Activated CD8-positive, alpha-beta memory T cell treated with anti-CD3 and anti-CD28 coated beads for 24 hours (primary cell): ENCODE results near the gene CLEC16A.

Experiments used
- DNase-seq: peaks from one replicate; pipeline ENCODE4 v3.0.0-alpha.2; 2020

Gene CLEC16A

DNA sequence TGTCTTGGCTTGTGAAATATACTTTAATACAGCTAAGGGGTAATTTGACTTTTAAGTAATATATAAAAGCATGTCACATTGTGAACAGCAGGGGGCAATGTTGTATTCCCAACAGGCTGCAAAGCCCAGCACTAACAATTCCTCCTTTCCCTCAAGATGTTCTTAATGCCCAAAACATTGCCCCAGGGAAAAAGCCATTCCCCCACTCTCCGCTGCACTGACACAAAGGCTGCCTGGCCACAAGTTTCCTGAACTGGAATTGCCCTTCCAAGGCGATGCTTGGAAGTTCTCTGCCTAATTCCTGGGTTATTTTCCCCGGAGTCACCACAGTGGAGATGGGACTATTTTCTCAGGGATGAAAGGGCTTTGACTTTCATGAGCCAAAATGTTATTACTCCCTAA lies 27.2 kb downstream of the CLEC16A start:
- DNase-seq: peak; percentile 68

DNA sequence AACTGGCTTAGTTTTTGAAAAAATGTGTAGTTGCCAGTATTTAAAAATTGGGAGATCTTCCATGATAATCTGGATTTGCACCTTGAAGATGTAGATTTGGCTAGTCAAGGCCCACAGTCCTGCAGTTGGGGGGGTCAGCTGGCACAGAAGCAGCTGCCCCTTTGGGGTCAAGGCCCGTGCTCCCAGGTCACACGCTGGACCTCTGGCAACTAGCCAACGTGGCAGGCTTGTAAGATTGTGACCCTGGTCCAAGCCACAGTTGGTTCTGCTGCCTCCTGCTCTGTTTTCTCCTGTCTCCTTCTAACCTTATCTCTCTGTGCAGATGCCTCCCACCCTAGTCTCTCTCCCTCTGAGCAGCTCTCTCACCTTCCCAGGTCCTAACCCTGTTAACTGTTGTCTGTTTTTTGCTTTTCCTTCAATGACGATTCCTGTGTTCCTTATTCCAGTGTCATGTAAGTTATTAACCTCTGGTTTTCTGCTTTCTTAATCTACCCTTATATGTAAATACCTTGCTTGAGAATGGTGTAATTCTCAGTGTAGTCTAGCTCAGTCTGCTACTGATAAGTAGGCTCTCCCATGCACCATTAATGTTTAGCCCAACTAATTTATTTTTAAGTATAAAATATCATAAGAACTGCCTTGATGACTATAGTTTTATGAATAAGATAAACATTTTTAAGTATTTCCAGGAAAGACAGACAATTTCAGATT lies 27.9 kb downstream of the CLEC16A start:
- no peak for DNase-seq

DNA sequence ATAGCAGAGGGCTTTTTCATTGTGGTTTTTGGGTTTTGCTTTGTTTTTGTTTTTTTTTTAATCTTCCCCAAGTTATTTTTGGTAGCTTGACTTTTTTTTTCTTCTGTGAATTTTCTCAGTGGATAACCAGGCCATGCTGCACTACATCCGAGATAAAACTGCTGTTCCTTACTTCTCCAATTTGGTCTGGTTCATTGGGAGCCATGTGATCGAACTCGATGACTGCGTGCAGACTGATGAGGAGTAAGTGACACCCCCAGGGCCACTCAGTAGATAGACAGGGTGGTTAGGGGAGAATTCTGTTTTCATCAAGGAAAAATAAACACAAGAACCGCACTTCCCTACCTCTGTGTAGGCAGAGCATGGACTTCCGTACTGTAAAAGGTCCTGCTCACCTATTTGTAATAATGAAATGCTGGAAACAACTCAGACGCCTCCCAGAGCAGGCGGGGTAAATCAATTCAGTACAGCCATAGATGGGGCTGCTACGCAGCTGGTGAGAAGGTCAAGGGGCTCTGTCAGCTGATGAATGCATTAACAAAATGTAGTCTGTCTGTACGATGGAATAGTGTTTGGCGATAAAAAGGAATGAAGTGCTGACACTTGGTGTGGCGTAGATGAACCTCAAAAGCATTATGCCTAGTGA lies 28.6 kb downstream of the CLEC16A start:
- no peak for DNase-seq

DNA sequence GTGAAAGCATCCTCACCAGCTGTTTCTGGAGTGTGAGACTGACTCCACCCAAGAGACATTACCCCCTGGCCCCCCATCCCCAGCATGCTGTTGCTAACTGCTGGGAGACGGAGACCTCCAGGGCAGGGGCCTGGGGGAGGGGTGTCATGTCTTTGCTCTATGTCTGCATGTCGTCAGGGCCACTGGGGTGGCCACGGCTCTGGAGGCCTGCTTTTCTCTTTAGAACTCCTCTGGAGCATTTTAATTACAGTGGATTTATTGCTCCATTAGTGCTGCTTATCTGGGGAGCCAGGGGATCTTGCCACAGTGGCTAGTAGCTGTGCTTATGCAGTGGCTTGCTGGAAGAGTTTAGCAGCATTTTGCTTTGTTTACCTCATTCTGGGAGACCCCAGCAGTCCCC lies 32.3 kb downstream of the CLEC16A start:
- no peak for DNase-seq

DNA sequence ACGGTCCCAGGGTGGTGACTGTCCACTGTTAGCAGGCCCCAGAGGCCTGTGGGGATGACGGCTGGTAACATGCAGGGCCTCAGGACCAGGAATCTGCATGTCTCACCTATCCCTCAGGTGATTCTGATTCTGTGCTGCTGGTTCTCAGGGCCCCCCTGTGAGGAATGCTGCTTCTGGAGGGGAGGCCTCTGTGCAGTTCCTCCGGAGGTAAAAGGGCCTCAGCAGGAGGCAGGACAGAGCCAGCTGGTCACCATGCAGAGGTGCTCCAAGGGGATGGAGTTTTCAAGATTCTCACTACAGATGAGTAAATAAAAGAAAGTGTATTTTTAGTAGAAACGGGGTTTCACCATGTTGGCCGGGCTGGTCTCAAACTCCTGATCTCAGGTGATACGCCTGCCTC lies 33.8 kb downstream of the CLEC16A start:
- no peak for DNase-seq

DNA sequence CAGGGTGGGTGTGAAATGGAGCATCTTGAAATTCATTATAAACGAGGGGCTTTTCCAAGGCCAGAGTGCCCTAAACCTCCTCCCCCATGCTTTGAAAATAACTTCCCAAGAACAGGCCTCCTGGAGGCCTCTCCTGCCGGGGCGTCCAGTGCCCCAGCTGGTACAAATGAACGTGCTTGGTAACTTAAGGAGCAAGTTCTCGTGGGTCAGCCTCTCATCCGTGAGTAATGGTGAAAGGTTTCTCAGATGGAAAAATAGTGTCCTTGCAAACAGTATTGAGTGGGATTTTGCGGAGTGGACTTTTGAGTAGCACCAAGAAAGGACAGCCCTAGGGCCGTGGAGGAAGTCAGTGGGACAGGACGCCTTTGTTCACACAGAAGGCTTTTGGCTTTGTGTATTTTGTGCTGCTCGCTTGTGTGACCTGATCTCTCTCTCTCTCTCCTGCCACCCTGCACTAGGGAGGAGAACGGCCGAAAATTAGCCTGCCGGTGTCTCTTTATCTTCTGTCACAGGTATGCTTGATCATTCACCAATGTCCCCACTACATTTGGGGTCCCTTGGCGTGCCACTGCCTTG lies 34.6 kb downstream of the CLEC16A start:
- no peak for DNase-seq

DNA sequence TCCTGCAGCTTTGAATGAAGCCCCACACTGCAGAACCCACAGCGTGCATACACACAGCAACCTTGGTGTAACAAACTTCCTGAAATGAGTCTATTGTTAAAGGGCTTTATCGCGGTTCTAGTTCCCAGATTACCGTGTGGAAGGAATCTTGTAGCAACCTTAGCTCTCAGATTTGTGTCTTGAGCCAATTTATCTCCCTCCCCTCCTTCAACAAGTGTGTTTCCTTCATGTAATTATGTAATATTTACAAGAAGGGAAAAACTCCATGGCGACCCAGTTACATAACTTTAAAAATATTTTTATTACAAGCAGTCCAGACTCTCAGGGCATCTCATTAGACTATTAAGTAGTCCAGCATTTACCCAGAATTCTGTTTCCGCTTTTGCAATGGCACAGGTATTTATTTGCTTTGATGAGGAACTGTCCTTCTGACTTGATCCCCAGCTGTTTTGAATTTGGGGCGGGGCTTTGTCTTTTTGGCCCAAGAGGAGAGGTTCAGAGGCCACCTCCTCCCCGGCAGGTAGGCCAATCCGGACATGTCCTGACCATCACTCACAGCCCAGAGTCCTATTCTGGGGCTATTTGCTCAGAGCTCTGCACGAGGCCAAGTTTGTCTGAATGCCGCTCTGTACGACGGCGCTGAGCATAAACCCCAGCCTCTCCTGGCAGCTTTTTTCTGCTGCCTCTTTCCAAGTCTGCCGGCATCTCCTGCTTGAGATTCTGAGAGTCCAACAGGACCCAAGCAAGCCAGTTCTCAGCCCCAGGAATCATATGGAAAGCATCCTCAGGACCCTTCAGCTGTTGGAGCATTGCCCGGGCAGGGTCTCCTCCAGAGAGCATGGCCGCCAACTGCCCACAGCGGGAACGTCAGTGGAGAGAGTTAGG lies 35.6 kb downstream of the CLEC16A start:
- no peak for DNase-seq

DNA sequence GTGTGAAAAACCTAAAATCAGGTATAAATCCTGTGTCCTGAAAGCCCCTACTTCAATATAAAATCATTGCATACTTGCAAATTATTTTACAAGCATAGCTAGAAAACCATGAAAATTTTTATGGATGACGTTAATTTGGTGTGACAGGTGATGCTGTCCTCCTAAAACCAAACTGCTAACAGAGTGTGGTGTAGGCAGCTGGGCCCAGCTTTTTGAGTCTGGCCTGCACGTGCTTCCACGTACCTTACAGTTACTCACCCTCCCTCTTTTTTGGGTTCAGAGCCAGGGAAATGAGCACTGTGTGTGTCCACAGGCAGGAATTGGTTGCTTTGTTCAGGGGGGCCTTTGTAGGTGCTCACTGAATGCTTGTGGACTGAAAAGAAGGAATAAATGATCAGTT lies 36.4 kb downstream of the CLEC16A start:
- DNase-seq: no peak

DNA sequence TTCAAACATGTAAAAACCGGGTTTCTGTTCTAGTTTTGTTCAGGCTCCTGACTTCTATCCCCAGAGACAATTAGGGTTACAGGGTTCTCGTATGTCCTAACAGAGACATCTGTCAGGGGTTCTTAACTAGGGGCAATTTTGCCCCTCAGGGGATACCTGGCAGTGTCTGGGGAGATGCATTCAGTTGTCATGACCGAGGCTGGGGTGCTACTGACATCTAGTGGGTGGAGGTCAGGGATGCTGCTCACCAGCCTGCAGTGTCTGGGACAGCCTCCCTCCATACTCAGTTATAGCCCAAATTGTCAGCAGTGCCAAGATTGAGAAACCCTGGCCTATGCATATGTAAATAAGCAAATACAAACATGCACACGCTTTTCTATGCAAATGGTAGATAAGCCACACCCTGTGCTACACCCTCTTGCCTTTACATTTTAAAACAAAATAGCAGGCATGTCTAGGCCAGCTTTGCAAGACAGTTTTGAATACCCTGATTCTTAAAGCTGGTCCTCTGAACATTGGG lies 37.4 kb downstream of the CLEC16A start:
- DNase-seq: no peak

DNA sequence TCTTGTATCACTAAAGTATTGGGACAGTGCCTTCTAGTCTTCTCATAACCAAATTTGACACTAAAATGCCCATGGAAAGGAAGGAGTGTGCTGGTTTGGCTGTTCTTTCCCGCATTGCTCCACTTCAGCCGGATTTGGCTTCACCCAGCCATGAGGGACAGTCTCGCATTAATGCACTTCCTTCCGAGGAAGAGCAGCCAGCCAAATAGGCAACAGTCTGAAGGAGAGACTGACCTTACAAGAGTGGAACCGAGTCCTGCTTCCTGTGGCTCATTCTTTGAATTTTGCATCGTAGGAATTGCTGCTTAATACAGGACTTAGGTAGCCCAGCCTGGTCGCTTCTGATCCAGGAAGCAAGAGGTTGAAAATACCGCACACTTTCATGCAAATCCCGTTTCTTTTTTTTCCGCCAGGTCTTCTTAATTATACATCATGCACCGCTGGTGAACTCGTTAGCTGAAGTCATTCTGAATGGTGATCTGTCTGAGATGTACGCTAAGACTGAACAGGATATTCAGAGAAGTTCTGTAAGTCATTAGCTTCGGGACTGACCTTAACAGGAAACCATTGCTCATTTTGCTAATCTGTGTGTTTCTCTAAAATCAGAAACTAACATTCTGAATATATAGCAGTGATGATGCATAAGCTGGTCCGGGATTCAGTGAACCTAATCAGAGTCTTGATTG lies 38.2 kb downstream of the CLEC16A start:
- DNase-seq: no peak

DNA sequence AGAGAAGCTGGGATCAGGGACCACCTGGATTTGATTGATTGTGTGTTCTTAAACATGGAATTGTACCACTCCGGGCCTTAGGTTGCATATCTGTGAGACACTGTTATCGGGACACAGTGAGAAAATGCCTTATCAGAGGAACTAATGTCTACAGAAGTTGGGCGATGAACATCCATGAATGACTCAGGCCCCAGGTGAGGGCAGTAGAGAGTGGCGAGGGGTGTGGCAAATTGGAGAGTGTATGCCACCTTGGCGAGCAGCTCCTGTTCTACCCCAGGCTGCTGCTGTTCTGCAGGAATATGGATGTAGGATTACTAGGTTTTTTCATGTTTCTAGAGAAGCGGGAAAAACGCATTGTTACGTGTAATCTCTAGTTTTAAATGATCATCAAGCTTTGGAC lies 38.8 kb downstream of the CLEC16A start:
- no peak for DNase-seq

DNA sequence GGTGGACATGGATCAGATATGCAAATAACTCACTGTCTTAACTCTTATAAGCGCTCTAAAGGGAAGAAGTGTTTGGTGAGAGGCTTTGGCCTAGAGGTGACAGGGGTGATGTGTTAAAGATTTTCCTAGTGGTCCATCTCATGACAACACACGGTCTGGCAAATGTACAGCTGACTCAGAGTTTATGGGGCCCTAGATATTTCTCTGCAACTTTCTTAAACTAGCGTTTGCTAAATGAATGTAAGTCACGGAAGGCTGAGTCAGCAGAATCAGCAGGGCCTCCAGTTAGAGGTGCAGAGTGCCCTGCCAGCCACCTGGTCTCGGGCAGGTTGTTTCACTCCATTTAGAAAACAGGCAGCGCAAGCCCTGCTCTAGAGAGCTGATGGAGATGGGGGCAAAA lies 40.1 kb downstream of the CLEC16A start:
- no peak for DNase-seq

DNA sequence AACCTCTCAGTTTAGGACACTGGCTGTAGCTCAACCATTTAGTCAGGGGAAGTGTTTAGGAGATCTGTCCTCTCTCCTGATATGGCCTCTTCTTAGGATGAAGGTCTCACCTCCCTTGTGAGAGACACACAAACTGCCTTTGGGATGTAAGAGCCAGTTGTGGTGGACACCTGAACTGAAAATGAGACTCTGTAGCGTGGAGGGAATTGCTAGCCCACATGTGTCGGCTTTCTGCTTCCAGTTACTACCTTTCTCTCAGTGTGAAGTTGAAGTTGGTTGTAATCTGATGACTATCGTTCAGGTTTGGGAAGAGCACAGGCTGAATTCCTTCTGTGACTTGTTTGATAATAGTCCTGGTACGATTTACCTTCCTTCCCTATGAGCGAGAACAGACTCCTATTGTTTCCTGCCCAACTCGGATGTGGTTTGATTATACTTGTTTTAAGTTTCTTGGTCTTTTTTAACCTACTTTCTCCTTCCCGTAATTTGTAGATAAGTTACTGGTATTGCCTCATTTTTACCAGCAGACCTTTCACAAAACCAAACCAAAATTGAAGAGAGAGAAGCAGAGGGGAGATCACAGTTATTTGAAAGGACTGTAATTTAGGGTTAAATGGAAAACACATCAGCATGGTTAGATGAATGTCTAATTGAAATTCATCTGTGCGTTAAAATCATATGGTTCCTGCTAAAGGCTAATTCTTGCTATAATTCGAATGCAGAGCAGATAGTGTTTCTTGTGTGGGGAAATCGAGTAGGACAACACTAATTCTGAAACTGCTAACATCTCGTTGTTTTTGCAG lies 43.2 kb downstream of the CLEC16A start:
- no peak for DNase-seq

DNA sequence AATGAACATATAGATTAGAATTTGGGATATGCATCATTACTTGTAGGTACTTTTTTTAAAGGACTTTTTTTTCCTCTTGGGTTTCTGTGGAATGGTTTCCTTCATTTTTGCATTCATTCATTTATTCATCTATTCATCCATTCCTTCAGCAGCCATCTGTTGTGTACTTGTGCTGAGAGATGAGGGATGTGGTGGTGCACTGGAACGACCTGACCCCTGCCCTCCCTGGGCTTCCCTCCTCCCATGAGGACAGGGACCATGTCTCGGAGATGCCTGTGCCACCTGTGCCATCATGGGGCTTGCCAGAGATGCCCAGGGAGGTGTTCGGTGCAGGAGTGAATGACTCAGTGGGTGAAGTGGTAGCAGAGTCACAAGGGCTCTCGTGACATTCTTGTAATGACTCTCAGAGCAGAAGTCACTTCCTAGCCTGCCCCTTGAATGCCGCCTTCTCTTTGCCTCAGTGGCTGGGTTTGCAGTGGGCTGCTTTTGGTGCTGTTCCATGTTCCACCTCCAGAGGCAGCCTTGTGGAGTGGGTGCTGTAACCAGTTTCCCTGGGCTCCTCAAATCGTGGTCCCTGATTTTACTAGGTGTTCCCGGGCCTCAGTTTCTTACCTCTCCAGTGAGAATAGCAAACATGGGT lies 43.9 kb downstream of the CLEC16A start:
- DNase-seq: peak; percentile 82

DNA sequence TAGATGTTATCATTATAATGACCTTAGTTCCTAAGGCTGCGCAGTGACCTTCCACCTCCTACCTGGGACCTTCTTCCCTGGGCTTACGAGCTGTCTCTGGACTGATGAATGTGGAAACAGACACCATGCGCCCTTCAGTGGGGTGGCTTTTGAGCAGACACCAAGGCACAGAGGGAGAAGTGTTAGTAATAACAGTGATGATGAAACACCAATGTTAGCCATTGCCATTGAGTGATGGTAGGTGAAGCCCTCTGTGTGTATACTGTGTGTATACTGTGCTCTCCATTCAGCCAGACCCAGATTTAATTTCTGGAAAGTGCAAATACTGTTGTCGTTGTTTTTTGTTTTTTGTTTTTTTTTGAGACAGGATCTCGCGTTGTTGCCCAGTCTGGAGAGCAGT lies 44.5 kb downstream of the CLEC16A start:
- DNase-seq: no peak

DNA sequence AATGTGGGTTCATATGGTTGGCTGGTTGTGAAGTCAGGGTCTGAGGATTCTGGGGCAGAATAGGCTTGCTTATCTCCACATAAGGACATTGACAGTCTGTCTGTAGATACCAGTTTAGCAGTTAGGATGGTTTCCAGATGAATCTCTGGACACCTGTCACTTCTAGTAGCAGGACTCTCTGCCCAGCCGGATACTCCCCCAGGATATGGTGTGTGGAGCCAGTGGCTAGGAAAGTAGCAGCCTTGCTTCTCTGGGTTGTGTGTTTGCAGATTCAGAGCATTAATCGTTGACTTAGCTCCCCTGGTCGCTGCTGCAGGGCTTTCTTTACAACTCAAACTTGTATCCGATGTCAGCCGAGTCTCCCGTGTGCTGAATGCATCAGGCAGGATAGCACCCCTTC lies 45.2 kb downstream of the CLEC16A start:
- no peak for DNase-seq

DNA sequence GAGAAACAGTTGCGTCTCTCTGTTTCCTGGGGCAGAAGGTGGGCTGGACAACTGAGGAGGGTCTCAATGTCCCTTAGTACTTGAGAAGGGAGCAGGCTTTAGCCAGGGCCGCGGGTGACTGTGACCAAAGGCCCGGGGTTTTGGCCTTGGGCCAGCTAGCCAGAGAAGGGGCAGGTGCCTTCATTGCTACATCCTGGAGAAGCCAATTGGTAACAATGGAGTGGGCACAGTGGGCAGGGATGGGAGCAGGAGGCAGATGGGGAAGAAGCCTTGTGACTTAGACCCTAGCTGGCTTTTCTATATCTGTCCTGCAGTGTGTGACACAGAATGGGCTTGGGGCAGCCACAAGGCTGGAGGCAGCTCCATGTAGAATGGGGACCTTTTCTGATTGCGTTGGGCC lies 46.0 kb downstream of the CLEC16A start:
- DNase-seq: no peak

DNA sequence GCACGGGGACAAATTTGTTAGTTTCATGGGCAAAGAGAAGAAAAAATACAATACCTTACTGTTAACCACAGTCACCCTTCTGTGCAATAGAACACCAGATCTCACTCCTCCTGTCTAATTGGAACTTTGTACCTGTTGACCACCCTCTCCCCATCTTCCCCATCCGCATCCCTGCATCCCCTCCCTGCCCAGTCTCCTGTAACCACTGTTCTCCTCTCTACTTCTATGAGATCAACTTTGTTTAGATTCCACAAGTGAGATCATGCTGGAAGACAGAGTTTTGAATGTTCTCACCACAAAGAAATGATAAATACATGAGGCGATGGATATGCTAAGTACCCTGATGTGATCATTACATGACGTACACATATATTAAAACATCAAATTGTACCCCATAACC lies 47.7 kb downstream of the CLEC16A start:
- no peak for DNase-seq

DNA sequence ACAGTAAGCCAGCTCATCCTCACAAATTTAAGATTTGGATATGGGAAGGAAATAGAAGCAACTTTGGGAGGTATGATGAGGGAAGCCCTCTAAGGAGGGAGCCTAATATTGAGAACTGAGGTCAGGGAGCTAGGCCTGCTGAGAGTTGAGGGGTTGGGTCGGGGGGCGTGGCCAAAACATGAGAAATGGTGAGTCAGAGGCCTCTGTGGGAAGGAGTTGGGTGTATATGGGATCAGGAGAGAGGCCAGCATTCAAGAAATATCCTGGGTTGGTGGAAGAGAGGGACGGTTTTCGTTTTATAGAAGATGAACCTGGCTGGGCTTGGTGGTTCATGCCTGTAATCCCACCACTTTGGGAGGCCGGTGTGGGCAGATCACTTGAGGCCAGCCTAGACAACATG lies 48.4 kb downstream of the CLEC16A start:
- DNase-seq: no peak

DNA sequence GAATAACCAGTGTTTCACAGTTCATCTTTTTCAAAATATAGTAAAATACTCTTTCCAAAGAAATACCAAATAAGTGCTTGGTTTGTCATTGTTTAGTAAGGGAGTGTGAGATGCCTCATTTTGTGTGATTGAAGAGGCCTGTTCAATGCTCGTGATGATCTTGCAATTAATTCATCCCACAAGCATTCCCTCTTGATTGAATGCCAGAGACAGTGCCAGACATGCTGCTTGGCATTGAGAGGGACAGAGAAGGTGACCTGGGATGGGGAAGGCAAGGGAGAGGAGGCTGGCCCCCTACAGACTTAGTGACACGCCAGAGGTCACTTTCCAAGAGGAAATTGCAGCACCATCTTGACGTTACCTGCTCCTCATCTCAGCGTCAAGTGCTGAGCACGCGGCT lies 49.3 kb downstream of the CLEC16A start:
- DNase-seq: no peak

DNA sequence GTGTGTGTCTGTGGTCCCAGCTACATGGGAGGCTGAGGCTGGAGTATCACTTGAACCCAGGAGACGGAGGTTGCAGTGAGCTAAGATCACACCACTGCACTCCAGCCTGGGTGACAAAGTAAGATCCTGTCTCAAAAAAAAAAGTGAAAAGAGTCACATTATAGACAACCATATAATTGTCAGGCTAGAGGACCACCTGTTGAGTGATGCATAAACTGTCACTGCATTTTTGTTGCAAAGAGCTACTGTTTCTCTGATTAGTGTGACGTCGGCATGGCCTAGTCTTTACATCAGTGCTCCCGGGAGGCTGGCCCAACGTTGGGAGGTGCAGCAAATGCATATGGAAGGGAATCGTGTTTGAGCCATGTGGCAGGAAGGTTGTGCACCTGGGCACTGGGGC lies 50.2 kb downstream of the CLEC16A start:
- no peak for DNase-seq
